Cardiac muscle cell (in vitro differentiated cells and primary cell): Measurements from ENCODE around the gene RTL10. TPM values are rescaled to one million over a fixed set of nuclear protein-coding genes. Genes with fewer than 3 reads are reported as not detected.

Experiments
- DNase-seq, 2 donors: peaks; one replicate each; pipeline versions ENCODE4 v3.0.0 to v3.0.0-alpha.2; 2010 to 2017; ENCODE audit warnings: low read depth in 1 of 2, low spot score in 1 of 2
- H3K27ac ChIP-seq: fragments of 200-600 bp; sonication (generic); 2 replicates; pipeline ENCODE4 v1.5.1; 2016
- H3K27me3 ChIP-seq: fragments of 200-600 bp; sonication (generic); 2 replicates; pipeline ENCODE4 v1.6.0; 2016; ENCODE audit warnings: control low read depth
- H3K36me3 ChIP-seq: fragments of 200-600 bp; sonication (generic); 2 replicates; pipeline ENCODE4 v1.5.1; 2016; ENCODE audit warnings: control low read depth
- H3K4me1 ChIP-seq: fragments of 200-600 bp; sonication (generic); 2 replicates; pipeline ENCODE4 v1.8.1; 2017; ENCODE audit warnings: low read depth, mild to moderate bottlenecking, mixed run types
- H3K4me3 ChIP-seq: fragments of 200-600 bp; sonication (generic); 2 replicates; pipeline ENCODE4 v1.5.1; 2016; ENCODE audit warnings: mild to moderate bottlenecking
- H3K9me3 ChIP-seq: fragments of 200-600 bp; sonication (generic); 2 replicates; pipeline ENCODE4 v1.5.1; 2017; ENCODE audit warnings: low read depth, mild to moderate bottlenecking, control low read depth
- polyA plus RNA-seq: library from polyadenylated mRNA; unstranded; fragments of >200 nt; fragmentation: Nextera tagmentation; extraction: Ambion mirVana; gene quantifications from 2 replicates; pipeline ENCODE4 v1.2.1, GENCODE V29; 2016
- total RNA-seq: library from RNA; depleted of rRNA; stranded (reverse); fragments of >200 nt; gene quantifications from 2 replicates; pipeline ENCODE4 v1.2.3, GENCODE V29; 2016
- TF ChIP-seq, protein P1 (sequence below): IDR thresholded peaks from 2 replicates; pipeline ENCODE4 v1.5.1; 2012; ENCODE audit warnings: low read depth, mild to moderate bottlenecking, low read length

RTL10 gene
- total and polyA plus RNA-seq, 2 experiments from 2014 or later = 11.9 to 20.9 TPM

DNA sequence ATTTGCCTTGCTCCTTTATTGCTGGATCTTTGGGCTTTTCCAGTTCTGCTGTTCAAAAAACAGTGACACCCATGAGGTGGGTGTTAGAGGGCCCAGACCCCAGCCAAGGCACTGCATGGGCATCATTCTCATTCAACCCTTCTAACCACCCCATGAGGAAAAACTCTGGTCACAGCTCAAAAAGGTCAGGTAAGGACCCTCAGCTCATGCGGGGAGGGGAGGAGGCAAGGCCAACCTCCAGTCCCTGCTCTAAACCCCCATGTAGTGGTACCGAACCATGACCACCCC, 7.4 kb downstream of the RTL10 start:
- H3K27me3 ChIP-seq = peaks cover 4% of the 10 kb centered on the region
- no peaks in the 10 kb centered on the region for H3K9me3 ChIP-seq
- TF ChIP-seq, protein P1, sequence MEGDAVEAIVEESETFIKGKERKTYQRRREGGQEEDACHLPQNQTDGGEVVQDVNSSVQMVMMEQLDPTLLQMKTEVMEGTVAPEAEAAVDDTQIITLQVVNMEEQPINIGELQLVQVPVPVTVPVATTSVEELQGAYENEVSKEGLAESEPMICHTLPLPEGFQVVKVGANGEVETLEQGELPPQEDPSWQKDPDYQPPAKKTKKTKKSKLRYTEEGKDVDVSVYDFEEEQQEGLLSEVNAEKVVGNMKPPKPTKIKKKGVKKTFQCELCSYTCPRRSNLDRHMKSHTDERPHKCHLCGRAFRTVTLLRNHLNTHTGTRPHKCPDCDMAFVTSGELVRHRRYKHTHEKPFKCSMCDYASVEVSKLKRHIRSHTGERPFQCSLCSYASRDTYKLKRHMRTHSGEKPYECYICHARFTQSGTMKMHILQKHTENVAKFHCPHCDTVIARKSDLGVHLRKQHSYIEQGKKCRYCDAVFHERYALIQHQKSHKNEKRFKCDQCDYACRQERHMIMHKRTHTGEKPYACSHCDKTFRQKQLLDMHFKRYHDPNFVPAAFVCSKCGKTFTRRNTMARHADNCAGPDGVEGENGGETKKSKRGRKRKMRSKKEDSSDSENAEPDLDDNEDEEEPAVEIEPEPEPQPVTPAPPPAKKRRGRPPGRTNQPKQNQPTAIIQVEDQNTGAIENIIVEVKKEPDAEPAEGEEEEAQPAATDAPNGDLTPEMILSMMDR = no peak
- peaks cover 11% of the 10 kb centered on the region for H3K4me1 ChIP-seq
- no peak for DNase-seq
- H3K27ac ChIP-seq = no peak overlapping the region
- peaks cover 10% of the 10 kb centered on the region for H3K36me3 ChIP-seq
- H3K4me3 ChIP-seq = no peak overlapping the region

DNA sequence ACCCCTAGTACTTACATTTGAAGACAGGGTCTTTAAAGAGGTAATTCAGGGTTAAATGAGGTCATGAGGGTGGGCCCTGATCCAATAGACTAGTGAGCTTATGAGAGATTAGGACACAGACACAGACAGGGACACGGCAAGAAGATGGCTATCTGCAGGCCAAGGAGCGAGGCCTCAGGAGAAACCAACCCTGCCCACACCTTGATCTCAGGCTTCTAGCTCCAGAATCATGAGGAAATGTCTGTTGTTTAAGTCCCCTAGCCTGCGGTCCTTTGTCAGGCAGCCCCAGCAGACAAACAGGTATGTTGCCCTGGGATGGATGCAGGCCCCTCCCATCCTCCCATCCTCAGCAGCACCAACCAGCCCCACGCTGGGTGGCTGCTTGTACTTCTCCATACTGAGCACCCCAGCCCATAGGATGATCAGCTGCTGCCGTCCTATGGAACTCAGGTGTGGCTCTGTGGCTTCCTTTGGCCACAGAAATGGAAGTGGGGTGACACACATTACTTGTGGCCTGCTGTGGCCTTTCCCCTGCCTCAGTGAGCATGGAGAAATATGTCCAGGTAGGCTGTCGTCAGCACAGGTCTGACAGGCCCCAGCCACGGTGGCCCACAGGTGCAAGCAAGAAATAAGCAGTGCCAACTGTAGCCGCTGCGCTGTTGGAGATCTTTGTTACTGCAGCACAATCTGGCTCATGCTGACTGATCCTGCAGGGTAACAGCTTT, 7.9 kb downstream of the RTL10 start:
- Histone ChIP-seq H3K27me3 (peaks cover 4% of the 10 kb centered on the region), H3K4me3 (no peak overlapping the region), H3K27ac (no peak overlapping the region), H3K9me3 (no peaks in the 10 kb centered on the region), H3K36me3 (peaks cover 7% of the 10 kb centered on the region), H3K4me1 (peaks cover 13% of the 10 kb centered on the region)
- TF ChIP-seq, protein P1 = no peak
- no peak for DNase-seq

DNA sequence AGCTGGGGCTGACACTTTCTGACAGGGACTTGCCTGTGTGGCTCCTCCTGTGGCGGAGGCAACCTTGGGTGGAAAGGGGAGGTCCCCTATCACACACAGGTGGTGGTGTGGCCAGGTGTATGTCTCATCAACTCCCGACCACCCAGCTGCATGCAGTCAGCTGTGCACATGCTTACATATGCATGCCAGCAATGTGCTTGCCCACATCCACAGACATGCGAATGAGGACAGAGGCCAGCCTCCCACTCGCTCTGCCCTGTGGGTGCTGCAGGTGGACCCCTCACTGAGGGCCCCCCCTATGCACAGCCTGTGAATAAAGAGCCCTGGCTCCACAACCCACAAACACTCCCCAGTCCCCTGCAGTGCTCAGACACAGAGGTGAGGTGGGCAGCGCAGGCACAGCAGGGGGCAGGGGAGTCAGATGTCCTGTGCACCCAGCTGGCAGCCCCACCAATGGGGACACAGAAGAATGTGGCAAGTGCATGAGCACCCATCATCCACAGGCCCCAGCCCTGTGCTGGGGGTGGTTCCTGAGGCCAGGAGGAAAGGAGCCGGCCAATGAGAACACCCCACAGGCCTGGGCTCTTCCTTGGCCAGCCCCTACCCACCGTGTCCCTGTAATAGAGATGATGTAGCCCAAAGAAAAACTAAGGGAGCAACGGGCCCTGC, 9.5 kb downstream of the RTL10 start:
- Histone ChIP-seq H3K9me3 (no peaks in the 10 kb centered on the region), H3K27ac (no peak overlapping the region), H3K27me3 (peaks cover 7% of the 10 kb centered on the region), H3K4me3 (no peak overlapping the region), H3K36me3 (peaks cover 2% of the 10 kb centered on the region), H3K4me1 (peaks cover 13% of the 10 kb centered on the region)
- TF ChIP-seq, protein P1 = no peak
- DNase-seq = no peak

GRCh38 chr22:19844377-19845053, 10.2 kb downstream of the RTL10 start:
- Histone ChIP-seq H3K4me1 (peaks cover 13% of the 10 kb centered on the region), H3K27ac (no peak overlapping the region), H3K9me3 (no peaks in the 10 kb centered on the region), H3K27me3 (peaks cover 9% of the 10 kb centered on the region), H3K36me3 (no peaks in the 10 kb centered on the region), H3K4me3 (no peak overlapping the region)
- DNase-seq = peak in 1 of 2 donors; percentile 33
- TF ChIP-seq, protein P1 = no peak

DNA sequence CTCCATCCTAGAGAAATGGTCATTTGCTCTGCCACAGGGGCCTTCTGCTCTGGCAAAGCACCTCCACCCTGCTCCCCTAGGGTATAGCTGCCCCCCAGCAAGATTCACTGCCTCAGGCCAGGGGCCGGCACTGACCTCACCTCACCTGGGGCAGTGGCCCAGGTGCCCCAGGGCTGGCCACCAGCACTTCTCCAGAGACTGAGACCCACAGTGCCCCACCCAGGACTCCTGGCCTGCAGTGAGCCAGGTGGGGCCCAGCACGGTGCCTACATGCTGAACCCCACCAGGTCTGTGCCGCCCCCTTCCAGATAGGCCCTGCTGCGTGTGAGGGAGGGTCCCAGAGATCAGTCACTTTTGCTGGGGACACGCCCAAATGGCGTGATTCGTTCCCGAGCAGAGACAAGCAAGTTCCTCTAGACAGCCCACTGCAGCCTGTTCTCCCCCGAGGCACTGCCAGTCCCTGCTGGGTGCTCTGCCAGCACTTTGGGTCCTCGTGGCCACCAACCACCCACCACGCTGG, 10.8 kb downstream of the RTL10 start:
- Histone ChIP-seq H3K4me1 (peaks cover 13% of the 10 kb centered on the region), H3K4me3 (no peak overlapping the region), H3K27me3 (peaks cover 9% of the 10 kb centered on the region), H3K27ac (no peak overlapping the region), H3K9me3 (no peaks in the 10 kb centered on the region), H3K36me3 (no peaks in the 10 kb centered on the region)
- TF ChIP-seq, protein P1 = no peak
- DNase-seq = no peak
